GM23338 (cell line): ENCODE results near the gene ARRDC1. TPM values are rescaled to one million over a fixed set of nuclear protein-coding genes. Genes with fewer than 3 reads are reported as not detected.

Experiments
- ATAC-seq: fragments of 200-7000 bp; cut with Tn5 transposase; 3 replicates; pipeline ENCODE4 v1.9.1; 2020
- DNase-seq: peaks from one replicate; pipeline ENCODE4 v3.0.0-alpha.2; 2015; ENCODE audit warnings: low spot score
- H2AFZ ChIP-seq: fragments of 200-600 bp; sonication (generic); 2 replicates; pipeline ENCODE4 v1.8.0; 2016; ENCODE audit warnings: antibody characterized with exemption, mild to moderate bottlenecking, moderate library complexity
- H3F3A ChIP-seq: fragments of 200-600 bp; sonication (generic); replicated peaks from 2 replicates; pipeline ENCODE4 v1.8.0; 2017; ENCODE audit warnings: antibody characterized with exemption, mixed run types, low read depth
- H3K27ac ChIP-seq: fragments of 200-600 bp; sonication (generic); 2 replicates; pipeline ENCODE4 v1.6.1; 2016; ENCODE audit warnings: low read depth
- H3K27me3 ChIP-seq: fragments of 200-600 bp; sonication (generic); 2 replicates; pipeline ENCODE4 v1.8.0; 2016; ENCODE audit warnings: mild to moderate bottlenecking, mixed run types, moderate library complexity; ENCODE audit not compliant: insufficient read depth
- H3K36me3 ChIP-seq: fragments of 200-600 bp; sonication (generic); 2 replicates; pipeline ENCODE4 v1.8.0; 2016; ENCODE audit warnings: mild to moderate bottlenecking; ENCODE audit not compliant: insufficient read depth
- H3K4me1 ChIP-seq: fragments of 200-600 bp; sonication (generic); 2 replicates; pipeline ENCODE4 v1.8.0; 2016; ENCODE audit warnings: mild to moderate bottlenecking, moderate library complexity; ENCODE audit not compliant: insufficient read depth
- H3K4me2 ChIP-seq: fragments of 200-600 bp; sonication (generic); 2 replicates; pipeline ENCODE4 v1.7.1; 2017; ENCODE audit warnings: mixed run types
- H3K4me3 ChIP-seq: fragments of 200-600 bp; sonication (generic); 2 replicates; pipeline ENCODE4 v1.6.1; 2016; ENCODE audit warnings: mixed run types
- H3K79me2 ChIP-seq: fragments of 200-600 bp; sonication (generic); replicated peaks from 2 replicates; pipeline ENCODE4 v1.8.0; 2017; ENCODE audit warnings: mild to moderate bottlenecking; ENCODE audit not compliant: insufficient read depth
- H3K9me2 ChIP-seq: fragments of 200-600 bp; sonication (generic); 2 replicates; pipeline ENCODE4 v1.8.0; 2017; ENCODE audit not compliant: insufficient read depth
- H4K20me1 ChIP-seq: fragments of 200-600 bp; sonication (generic); replicated peaks from 2 replicates; pipeline ENCODE4 v1.8.0; 2017; ENCODE audit warnings: mild to moderate bottlenecking; ENCODE audit not compliant: insufficient read depth
- H3K27ac Mint-ChIP-seq: 2 replicates; pipeline ENCODE4 v1.8.0; 2020; ENCODE audit warnings: inconsistent platforms, mild to moderate bottlenecking, moderate library complexity, mixed read lengths
- H3K27me3 Mint-ChIP-seq: 3 replicates; pipeline ENCODE4 v1.8.0; 2022; ENCODE audit warnings: low read depth, mild to moderate bottlenecking, moderate library complexity, mixed read lengths, inconsistent platforms; ENCODE audit not compliant: insufficient read depth, poor library complexity
- H3K36me3 Mint-ChIP-seq: 3 replicates; pipeline ENCODE4 v1.8.0; 2021; ENCODE audit warnings: low read depth, mild to moderate bottlenecking, inconsistent platforms, moderate library complexity, mixed read lengths
- H3K4me1 Mint-ChIP-seq: 3 replicates; pipeline ENCODE4 v1.8.0; 2020; ENCODE audit warnings: mild to moderate bottlenecking, inconsistent platforms, mixed read lengths
- H3K4me3 Mint-ChIP-seq: 3 replicates; pipeline ENCODE4 v1.8.0; 2021; ENCODE audit warnings: moderate library complexity, mild to moderate bottlenecking, inconsistent platforms, mixed read lengths
- H3K9me3 Mint-ChIP-seq: 3 replicates; pipeline ENCODE4 v1.8.0; 2020; ENCODE audit warnings: moderate library complexity, mild to moderate bottlenecking, inconsistent platforms, mixed read lengths
- CREB1 ChIP-seq: fragments of 250-450 bp; sonication (Bioruptor Pico); IDR thresholded peaks from 2 replicates; pipeline ENCODE4 v1.5.0; 2020; ENCODE audit warnings: low read depth, mild to moderate bottlenecking, moderate library complexity
- CTCF ChIP-seq, 2 experiments: fragments of 200-600 bp in 1 of 2; sonication (generic) in 1 of 2; conservative IDR thresholded peaks; 2 replicates each; pipeline versions ENCODE4 v1.5.1 to v1.6.1; 2016 to 2017; ENCODE audit warnings: antibody characterized with exemption in 2 of 2, low read depth in 2 of 2, mild to moderate bottlenecking in 2 of 2, moderate library complexity in 1 of 2
- ETS1 ChIP-seq: IDR thresholded peaks from 2 replicates; pipeline ENCODE4 v1.6.1; 2016; ENCODE audit warnings: antibody characterized with exemption
- EZH2 ChIP-seq: fragments of 200-600 bp; sonication (generic); IDR thresholded peaks from one replicate; pipeline ENCODE4 v1.8.0; 2017; ENCODE audit warnings: antibody characterized with exemption, mild to moderate bottlenecking, low read depth; ENCODE audit not compliant: unreplicated experiment
- EZH2phosphoT487 ChIP-seq: fragments of 200-600 bp; sonication (generic); IDR thresholded peaks from one replicate; pipeline ENCODE4 v1.8.1; 2018; ENCODE audit warnings: antibody characterized with exemption; ENCODE audit not compliant: unreplicated experiment
- JUNB ChIP-seq: IDR thresholded peaks from one replicate; pipeline ENCODE4 v1.6.1; 2016; ENCODE audit warnings: antibody characterized with exemption; ENCODE audit not compliant: unreplicated experiment
- NANOG ChIP-seq: IDR thresholded peaks from 2 replicates; pipeline ENCODE4 v1.6.1; 2016; ENCODE audit warnings: antibody characterized with exemption, borderline replicate concordance
- POLR2AphosphoS5 ChIP-seq: IDR thresholded peaks from 2 replicates; pipeline ENCODE4 v1.6.1; 2016; ENCODE audit warnings: antibody characterized with exemption, low read depth
- REST ChIP-seq: IDR thresholded peaks from one replicate; pipeline ENCODE4 v1.6.1; 2018; ENCODE audit warnings: antibody characterized with exemption; ENCODE audit not compliant: unreplicated experiment
- STAT1 ChIP-seq: IDR thresholded peaks from one replicate; pipeline ENCODE4 v1.6.1; 2016; ENCODE audit warnings: antibody characterized with exemption; ENCODE audit not compliant: unreplicated experiment
- ZNF114 ChIP-seq: fragments of 250-450 bp; sonication (Bioruptor Pico); IDR thresholded peaks from 2 replicates; pipeline ENCODE4 v1.5.0; 2020; ENCODE audit warnings: mild to moderate bottlenecking, moderate library complexity
- ZNF462 ChIP-seq: fragments of 250-450 bp; sonication (Bioruptor Pico); IDR thresholded peaks from 2 replicates; pipeline ENCODE4 v1.5.0; 2020; ENCODE audit warnings: mild to moderate bottlenecking, moderate library complexity
- polyA plus RNA-seq: library from polyadenylated mRNA; unstranded; fragments of >200 nt; fragmentation: Nextera tagmentation; extraction: Ambion mirVana; gene quantifications from 2 replicates; pipeline ENCODE4 v1.2.1, GENCODE V29; 2016
- total RNA-seq: library from RNA; depleted of rRNA; stranded (reverse); fragments of >200 nt; shearing (Covaris generic); gene quantifications from 2 replicates; pipeline ENCODE4 v1.2.3, GENCODE V29; 2014

ARRDC1 gene
- total and polyA plus RNA-seq, 2 experiments from 2014 or later = 36.6 to 63.8 TPM

GRCh38 chr9:137569609-137570203 is 35.8 kb upstream of the ARRDC1 start:
- Mint-ChIP-seq H3K4me1 (no peaks in the 10 kb centered on the region), H3K9me3 (no peaks in the 10 kb centered on the region; the same call in 2 of the 3 replicates), H3K36me3 (peaks cover 48% of the 10 kb centered on the region), H3K4me3 (no peak overlapping the region), H3K27me3 (peaks cover 5% of the 10 kb centered on the region), H3K27ac (no peak overlapping the region)
- H3K4me1 ChIP-seq = no peaks in the 10 kb centered on the region
- 0 out of 2 replicates have a peak, but pooled peaks cover 4% of the 10 kb centered on the region for H3F3A ChIP-seq
- H3K27ac ChIP-seq = no peak overlapping the region
- peaks cover 21% of the 10 kb centered on the region for H3K36me3 ChIP-seq
- no peaks in the 10 kb centered on the region for H3K9me2 ChIP-seq
- peaks cover 10% of the 10 kb centered on the region; the same call in 1 of the 2 replicates for H4K20me1 ChIP-seq
- no peak for DNase-seq
- H2AFZ ChIP-seq = no peak overlapping the region
- peaks cover 13% of the 10 kb centered on the region for H3K79me2 ChIP-seq
- H3K4me3 ChIP-seq = no peak overlapping the region
- ATAC-seq = no peak
- TF ChIP-seq CTCF (conservative IDR thresholded peaks at IDR 0.05; ENCODE audit: low read depth in 2 of 2) (no peak), ETS1 (no peak), STAT1 (no peak), ZNF462 (CRISPR knock-in tag) (no peak), JUNB (no peak), REST (no peak), CREB1 (CRISPR knock-in tag) (no peak), NANOG (no peak), EZH2 (no peak), POLR2AphosphoS5 (no peak), EZH2phosphoT487 (no peak), ZNF114 (no peak)
- no peaks in the 10 kb centered on the region for H3K27me3 ChIP-seq
- no peak overlapping the region for H3K4me2 ChIP-seq
